ENCODE measurements around the gene GH2.
"Not testable (repeated sequence)": the region's sequence is repeated elsewhere in the genome, so short reads cannot be mapped to it uniquely, and the experiment has no call there.

GH2 gene

DNA sequence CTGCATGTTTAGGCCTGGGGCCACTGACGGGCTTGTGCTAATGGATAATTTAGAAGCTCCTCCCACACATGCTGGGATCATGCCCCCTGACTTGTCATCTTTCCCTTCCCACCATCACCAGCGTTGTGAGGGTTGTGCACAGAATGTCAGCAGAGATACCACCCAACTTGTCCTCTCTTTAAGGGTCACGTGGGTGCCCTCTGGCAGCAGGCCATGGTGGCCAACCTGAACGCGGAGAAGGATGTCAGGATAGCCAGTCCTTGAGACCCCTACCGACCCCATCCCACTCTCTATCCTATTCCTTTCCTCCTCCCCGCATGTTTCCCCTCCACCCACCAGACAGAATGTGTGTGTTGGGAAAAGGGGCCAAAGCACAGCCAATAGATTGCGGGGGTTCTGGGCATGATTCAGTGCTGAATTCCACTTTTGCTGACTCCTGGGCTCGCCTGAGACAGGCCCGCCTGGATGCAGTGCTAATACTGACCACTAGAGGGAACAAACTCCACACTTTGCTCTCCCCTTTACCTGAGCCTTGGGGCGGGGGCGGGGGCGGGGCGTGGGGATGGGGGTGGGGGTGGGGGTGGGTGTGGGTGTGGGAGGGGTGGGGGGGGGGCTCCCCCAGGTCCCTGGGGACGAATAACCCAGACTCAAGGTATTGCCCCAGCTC, at the start of gene GH2:
TSS of gene GH2 (minus strand) at position 10 of the 667 bp plus-strand sequence. CDS start 143 bp downstream, outside the sequence.
- DNase-seq = no peak

DNA sequence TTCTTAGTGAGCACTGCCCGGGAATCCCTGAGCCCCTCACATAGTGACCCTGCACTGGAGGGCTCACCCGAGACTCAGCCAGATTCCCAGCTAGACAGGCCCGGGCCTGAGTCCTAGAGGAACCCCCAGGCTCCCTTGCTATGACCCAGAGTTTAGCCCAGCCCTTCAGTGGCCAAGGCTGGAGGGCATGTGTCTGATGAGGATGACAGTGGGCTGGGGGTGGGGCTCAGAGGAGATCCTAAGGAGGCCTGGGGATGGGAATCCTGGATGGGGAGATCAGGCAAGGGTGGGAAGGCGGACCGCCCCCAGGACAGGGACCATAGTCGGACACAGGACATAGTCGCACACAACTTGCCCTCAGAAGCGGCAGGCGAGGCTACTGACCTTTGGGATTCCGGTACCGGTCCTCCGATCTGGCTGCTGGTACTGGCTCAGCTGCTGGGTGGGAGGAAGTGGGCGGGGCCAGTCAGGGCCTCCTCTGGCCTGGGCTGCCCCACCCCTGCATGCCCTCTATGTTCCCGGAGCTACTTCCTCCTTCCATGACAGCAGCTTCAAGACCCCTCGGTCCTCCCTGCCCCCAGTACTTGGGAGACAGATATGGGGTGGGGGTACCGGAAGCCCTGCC, 49.3 kb upstream of the GH2 start:
- DNase-seq = no peak

DNA sequence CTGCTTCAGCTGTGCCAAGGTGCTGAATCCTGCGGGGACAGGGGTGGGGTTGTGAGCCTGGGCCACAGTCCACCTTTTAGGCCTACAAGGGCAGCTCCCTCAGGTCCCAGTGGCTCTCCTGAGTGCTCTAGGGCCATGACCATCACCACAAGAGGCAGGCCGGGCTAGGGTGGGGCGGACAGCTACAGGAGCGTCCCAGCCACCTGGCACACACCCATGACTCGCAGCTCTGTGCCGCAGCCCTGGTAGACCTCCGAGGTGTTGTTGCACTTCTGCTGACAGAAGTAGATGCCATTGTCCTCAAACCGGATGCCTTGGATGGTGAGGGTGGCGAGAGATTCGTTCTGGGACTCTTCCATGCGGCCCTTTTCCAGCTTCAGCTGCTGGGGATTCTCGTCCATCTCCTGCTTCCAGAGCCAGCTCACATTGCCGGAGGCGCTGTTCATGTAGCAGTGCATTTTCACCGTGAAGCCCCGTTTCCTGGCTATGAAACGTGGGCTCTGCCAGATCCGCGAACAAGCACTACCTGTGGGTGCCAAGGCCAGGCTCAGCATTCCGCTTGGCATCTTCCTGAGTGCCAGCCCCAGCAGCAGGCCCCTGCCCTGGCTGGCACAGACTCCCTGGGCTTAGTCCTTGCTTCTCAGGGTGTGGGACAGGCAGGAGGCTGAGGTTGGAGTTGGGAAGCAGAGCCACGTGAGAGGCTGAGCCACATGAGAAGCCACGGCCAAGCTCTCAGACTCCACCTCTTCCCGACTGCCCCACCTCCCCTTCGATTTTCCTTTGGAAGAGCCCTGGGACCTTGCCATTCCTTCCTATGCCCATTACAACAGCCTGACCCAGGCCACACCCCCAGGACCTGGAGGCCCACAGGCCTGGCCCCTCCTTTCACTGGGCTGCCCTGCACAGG, 48.4 kb upstream of the GH2 start:
- DNase-seq = no peak

DNA sequence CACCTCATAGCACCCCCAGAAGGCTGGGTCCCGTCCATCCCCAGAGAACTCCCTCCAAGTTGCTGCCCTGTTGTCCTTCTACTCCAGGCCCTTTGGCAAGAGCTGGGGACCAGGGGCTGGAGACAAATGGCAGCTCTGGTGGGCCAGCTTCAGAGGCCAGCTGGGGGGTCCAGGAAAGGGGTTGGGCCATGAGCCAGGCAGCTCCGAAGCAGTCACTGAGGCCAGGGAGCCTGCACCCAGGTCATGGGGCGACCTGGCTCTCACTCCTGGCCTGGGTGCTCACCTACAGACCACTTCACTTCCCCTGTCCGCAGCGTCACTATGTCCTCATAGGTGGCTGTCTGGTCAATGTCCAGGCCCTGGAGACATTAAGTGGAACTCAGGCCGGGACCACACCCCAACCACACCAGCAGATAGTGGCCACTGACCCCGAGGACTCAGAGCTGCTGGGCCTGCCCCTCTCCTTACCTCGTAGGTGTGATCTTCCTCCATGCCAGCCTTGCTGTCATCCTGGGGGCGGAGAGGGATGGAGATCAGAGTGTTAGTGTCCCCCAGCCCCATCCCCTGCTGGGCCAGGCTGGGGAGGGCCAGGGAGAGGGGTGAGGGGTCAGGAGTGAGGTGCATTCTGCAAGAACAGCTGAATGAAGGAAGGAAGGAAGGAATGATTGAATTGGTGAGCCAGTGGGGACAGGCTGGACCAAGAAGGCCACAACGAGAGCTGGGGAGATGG, 47.4 kb upstream of the GH2 start:
- DNase-seq = no peak

DNA sequence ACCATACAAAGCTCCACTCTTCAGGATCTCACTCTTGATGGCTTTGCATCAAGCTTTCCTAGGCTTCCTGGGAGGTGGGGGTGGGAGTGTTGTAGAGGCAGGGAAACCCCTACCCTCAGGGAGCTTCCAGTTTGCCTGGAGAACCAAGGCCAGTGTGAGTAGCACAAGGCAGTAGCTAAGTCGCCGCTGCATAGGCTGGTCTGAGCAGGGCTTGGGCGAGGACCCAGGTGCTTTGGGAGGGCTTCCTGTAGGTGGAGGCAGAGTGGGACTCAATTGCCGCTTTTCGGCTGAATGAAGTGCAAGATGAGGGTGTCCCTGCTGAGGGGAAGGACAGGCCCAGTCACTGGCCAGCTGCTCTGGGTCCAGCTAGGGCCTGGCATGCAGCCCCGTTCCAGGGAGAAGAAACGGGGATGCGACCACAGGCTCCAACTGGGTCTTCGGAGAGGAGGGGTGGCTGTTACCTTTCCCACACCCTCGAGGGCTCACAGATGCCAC, 46.5 kb upstream of the GH2 start:
- no peak for DNase-seq

DNA sequence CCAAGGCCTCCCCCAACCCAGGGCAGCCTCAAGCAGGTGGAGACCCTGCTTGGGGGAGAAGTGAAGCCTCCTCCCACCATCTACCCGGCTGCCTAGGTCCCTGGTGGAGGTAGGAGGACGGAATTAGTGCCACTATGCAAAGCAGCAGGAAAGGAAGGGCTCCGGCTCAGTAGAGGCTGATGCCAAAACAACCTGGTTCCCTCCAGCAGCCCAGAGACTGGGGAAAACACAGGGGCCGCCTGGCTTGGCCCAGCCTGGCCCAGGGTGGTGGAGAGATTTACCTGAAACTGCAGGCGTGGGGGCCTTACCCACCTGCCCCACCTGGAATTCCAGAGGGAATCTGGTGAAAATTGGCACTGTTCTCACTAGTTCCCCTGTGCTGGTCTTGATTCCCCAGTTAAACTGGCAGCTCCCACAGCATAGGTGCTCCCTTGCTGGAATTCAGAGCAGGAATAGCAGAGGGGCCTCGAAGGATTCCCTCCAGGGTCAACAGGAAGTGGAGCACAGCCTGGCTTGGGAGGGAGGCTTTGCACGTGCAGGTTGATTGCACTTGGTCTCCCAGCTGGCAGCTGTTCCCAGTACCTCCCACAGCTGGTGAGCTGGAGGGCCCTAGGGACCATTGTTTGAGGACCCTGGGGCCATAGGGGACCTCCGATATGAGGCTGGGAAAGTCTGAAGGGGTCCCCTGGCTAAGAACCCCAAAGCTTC, 45.9 kb upstream of the GH2 start:
- DNase-seq = no peak

DNA sequence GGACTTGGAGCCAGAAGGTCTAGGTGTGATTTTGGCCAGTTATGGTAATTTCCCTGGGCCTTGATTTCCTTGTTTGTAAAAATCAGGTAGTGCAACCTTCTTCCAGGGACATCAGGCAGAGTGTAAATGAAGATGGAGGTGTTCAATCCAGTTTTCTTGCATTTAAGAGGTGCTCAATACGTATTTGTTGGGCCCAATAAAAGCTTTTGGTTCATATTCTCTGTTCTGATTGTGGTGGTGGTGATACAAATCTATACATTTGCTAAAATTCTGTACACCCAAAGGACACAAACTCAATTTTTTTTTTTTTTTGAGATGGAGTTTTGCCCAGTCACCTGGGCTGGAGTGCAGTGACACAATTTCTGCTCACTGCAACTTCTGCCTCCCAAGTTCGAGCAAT, 44.4 kb upstream of the GH2 start:
- no peak for DNase-seq

DNA sequence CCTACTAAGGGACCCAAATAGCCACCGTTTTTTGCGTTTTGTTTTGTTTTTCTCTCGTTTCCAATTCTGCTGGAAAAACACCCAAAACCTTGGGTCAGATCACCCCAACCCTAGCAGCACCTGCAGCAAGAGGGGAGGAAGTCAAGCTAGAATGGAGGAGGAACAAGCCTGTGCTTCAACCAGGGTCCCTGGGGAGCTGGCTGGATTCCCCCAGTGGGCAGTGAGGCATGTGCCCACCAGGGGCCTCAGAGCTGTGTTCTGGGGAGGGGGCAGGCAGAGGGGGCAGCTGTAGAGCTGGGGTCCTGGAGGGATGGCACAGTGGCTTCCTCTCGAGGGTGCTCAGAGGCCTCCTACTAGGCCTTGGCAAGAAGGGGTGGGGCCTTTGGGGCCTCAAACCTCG, 43.9 kb upstream of the GH2 start:
- no peak for DNase-seq

DNA sequence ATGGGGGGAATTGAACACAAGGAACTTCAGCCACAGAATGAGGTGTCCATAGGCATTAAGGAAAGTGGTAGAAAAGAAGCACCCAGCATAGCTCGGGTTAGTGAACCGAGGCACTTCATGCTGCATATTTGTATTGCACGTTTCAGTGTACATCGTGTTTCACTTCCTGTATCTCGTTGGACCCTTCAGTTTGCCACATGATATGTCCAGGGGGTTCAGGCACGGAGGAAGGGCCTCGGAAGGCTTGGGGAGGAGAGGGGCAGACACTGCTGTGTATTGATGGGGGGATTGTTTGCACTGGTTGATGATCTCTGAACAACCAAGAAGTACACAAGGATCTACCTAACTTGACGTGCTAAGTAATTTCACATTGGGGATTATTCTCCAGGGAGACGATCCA, 40.7 kb upstream of the GH2 start:
- DNase-seq = not testable (repeated sequence)

DNA sequence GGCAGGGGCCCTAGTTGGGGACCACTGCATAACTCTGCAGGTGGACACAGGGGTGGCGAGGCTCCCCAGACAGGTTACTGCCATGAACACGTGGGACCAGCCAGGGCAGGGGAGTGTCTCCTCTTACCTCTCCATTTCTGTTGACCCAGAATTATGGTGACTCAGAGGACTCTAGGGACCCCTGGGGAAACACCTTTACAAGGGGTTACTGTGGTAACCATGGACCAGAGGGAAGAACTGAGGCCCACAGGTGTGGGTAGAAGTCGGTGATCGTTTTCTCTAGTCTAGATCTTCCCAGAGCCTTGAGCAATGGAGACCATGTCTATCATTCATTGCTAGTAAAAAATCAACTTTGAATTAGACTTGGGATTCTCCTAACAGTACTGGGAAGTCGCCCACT, 39.0 kb upstream of the GH2 start:
- not testable (repeated sequence) for DNase-seq

DNA sequence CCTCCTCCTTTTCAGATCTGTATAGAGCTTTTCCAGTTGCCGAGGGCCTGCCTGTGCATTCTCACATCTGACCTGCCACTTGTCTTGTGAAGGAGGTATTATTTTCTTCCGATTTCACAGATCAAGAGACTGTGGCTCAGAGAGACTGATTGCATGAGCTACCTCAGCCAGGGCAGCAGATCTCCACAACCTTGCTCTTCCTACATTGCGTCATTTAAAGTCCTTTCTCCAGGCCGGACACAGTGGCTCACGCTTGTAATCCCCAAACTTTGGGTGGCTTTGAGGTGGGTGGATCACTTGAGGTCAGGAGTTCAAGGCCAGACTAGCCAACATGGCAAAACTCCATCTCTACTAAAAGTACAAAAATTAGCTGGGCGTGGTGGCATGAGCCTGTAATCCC, 38.3 kb upstream of the GH2 start:
- DNase-seq = not testable (repeated sequence)

DNA sequence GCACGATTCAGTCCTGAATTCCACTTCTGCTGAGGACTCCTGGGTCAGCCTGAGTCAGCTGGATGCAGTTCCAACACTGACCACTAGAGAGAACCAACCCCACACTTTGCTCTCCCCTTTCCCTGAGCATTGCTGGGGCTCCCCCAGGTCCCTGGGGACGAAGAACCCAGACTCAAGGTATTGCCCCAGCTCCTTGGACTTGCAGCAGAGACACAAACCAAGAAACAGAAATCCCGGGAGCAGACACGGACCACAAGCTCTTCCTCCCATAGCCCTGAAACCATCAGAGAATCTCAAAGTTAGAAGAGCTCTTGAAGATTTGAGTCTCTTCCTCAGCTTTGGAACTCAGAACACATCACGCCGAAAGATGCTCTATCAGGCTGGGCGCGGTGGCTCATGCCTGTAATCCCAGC, 37.6 kb upstream of the GH2 start:
- DNase-seq = no peak

DNA sequence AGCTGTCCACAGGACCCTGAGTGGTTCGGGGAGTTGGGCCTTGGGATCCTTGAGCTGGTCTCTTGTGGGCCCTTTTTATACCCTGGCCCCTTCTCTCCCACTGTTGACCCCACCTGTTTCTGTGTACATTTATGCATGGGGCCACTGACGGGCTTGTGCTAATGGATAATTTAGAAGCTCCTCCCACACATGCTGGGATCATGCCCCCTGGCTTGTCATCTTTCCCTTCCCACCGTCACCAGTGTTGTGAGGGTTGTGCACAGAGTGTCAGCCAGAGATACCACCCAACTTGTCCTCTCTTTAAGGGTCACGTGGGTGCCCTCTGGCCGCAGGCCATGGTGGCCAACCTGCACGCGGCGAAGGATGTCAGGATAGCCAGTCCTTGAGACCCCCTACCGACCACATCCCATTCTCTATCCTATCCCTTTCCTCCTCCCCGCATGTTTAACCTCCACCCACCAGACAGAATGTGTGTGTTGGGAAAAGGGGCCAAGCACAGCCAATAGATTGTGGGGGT, 37.1 kb upstream of the GH2 start, which contains the start of gene GH1:
TSS of gene GH1 (minus strand) at position 51 of the 517 bp plus-strand sequence. CDS start 63 bp downstream, outside the sequence.
- DNase-seq = not testable (repeated sequence)

DNA sequence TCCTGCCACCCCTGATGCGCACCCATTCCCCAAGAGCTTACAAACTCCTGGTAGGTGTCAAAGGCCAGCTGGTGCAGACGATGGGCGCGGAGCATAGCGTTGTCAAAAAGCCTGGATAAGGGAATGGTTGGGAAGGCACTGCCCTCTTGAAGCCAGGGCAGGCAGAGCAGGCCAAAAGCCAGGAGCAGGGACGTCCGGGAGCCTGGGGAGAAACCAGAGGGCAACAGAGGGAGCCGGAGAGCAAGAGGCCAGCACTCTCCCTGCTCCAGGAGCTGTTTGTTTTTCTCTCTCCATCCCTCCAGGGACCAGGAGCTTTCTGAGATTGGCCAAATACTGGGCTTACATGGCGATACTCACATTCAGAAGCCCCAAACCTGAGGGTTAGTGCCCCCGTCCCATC, 36.6 kb upstream of the GH2 start:
- no peak for DNase-seq

DNA sequence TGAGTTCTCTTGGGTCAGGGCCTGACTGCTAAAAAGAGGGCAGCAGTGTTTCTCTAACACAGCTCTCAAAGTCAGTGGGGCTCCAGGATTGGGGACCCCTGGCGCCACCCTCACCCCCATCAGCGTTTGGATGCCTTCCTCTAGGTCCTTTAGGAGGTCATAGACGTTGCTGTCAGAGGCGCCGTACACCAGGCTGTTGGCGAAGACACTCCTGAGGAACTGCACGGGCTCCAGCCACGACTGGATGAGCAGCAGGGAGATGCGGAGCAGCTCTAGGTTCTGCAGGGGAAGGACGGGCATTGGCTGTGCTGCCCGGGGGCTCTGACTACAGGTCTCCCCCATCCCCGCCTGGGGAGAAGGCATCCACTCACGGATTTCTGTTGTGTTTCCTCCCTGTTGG, 35.9 kb upstream of the GH2 start:
- no peak for DNase-seq

DNA sequence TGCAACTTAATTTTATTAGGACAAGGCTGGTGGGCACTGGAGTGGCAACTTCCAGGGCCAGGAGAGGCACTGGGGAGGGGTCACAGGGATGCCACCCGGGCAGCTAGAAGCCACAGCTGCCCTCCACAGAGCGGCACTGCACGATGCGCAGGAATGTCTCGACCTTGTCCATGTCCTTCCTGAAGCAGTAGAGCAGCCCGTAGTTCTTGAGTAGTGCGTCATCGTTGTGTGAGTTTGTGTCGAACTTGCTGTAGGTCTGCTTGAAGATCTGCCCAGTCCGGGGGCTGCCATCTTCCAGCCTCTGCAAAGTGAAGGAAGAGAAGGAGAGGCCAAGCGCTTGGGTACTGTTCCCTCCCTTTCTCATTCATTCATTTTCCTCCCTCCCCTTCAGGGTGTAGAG, 35.5 kb upstream of the GH2 start:
- not testable (repeated sequence) for DNase-seq

DNA sequence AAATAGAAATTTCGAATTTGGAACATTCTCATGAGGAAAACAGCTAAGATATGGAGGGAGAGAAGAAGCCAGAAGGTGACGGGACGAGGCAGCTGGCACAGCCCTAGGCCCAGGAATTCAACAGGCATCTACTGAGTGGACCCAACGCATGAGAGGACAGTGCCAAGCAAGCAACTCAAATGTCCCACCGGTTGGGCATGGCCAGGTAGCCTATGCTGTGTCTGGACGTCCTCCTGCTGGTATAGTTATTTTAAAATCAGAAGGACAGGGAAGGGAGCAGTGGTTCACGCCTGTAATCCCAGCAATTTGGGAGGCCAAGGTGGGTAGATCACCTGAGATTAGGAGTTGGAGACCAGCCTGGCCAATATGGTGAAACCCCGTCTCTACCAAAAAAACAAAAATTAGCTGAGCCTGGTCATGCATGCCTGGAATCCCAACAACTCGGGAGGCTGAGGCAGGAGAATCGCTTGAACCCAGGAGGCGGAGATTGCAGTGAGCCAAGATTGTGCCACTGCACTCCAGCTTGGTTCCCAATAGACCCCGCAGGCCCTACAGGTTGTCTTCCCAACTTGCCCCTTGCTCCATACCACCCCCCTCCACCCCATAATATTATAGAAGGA, 34.9 kb upstream of the GH2 start:
- DNase-seq = no peak

DNA sequence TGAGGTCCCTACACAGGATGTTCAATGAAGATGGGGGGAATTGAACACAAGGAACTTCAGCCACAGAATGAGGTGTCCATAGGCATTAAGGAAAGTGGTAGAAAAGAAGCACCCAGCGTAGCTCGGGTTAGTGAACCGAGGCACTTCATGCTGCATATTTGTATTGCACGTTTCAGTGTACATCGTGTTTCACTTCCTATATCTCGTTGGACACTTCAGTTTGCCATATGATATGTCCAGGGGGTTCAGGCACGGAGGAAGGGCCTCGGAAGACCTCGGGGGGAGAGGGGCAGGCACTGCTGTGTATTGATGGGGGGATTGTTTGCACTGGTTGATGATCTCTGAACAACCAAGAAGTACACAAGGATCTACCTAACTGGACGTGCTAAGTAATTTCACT, 34.0 kb upstream of the GH2 start:
- DNase-seq = not testable (repeated sequence)

DNA sequence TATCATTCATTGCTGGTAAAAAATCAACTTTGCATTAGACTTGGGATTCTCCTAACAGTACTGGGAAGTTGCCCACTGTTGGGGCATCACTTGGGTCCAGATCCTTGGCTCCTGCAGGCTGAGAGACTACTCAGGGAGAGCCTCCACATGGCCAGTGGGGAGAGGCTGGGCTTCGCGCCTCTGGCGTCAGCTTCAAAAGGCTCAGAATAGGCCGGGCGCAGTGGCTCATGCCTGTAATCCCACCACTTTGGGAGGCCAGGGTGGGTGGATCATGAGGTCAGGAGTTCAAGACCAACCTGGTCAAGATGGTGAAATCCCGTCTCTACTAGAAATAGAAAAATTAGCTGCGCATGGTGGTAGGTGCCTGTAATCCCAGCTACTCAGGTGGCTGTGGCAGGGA, 32.7 kb upstream of the GH2 start:
- no peak for DNase-seq

DNA sequence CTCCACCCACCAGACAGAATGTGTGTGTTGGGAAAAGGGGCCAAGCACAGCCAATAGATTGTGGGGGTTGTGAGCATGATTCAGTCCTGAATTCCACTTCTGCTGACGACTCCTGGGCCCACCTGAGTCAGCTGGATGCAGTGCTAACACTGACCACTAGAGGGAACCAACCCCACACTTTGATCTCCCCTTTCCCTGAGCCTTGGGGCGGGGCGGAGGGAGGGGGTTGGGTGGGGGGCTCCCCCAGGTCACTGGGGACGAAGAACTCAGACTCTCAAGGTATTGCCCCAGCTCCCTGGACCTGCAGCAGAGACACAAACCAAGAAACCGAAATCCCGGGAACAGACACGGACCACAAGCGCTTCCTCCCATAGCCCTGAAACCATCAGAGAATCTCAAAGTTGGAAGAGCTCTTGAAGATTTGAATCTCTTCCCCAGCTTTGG, 29.9 kb upstream of the GH2 start:
- DNase-seq = no peak

DNA sequence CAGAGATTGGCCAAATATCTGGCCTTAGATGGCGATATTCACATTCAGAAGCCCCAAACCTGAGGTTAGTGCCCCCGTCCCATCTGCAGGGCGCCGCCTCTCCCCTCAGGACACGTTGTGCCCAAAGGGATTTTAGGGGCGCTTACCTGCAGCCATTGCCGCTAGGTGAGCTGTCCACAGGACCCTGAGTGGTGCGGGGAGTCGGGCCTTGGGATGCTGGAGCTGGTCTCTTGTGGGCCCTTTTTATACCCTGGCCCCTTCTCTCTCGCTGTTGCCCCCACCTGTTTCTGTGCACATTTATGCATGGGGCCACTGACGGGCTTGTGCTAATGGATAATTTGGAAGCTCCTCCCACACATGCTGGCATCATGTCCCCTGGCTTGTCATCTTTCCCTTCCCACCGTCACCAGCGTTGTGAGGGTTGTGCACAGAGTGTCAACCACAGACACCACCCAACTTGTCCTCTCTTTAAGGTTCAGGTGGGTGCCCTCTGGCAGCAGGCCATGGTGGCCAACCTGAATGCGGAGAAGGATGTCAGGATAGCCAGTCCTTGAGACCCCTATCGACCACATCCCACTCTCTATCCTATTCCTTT, 29.4 kb upstream of the GH2 start, which contains the start of gene CSHL1:
TSS of gene CSHL1 (minus strand) at position 218 of the 595 bp plus-strand sequence. CDS start at position 156, 62 bp downstream.
- no peak for DNase-seq

All from NCI-H2081 treated with DMSO at 0.1 percent for 48 hours (cell line).